HFFc6 (cell line): ENCODE data around the gene TANGO2. TPM values are rescaled to one million over a fixed set of nuclear protein-coding genes. Genes with fewer than 3 reads are reported as not detected.

Experiments used
- DNase-seq: peaks from one replicate; pipeline ENCODE4 v3.0.0-alpha.2; 2018
- H3K27ac Mint-ChIP-seq: 2 replicates; pipeline ENCODE4 v1.8.0; 2020; ENCODE audit warnings: mild to moderate bottlenecking, mixed read lengths
- H3K27me3 Mint-ChIP-seq: 2 replicates; pipeline ENCODE4 v1.8.0; 2021; ENCODE audit warnings: mild to moderate bottlenecking, moderate library complexity, mixed read lengths; ENCODE audit not compliant: insufficient read depth
- H3K36me3 Mint-ChIP-seq: 2 replicates; pipeline ENCODE4 v1.8.0; 2021; ENCODE audit warnings: low read depth, mixed read lengths
- H3K4me1 Mint-ChIP-seq: 2 replicates; pipeline ENCODE4 v1.8.0; 2020; ENCODE audit warnings: low read depth, mixed read lengths
- H3K4me3 Mint-ChIP-seq: 2 replicates; pipeline ENCODE4 v1.8.0; 2020; ENCODE audit warnings: mild to moderate bottlenecking, moderate library complexity, mixed read lengths
- H3K9me3 Mint-ChIP-seq: 2 replicates; pipeline ENCODE4 v1.8.0; 2020; ENCODE audit warnings: mild to moderate bottlenecking, mixed read lengths
- total RNA-seq, 6 experiments: library from RNA; stranded (reverse); fragmentation: NEBNext Ultra II Directional; extraction: Animal tissue kit (Norgen Biotek cat#: 25700); gene quantifications; 2 replicates in 1 of 6; 3 replicates in 5 of 6; pipeline ENCODE4 v1.2.3, GENCODE V29; 2021
- TF ChIP-seq, protein P1 (sequence below): fragments of 200-600 bp; sonication (generic); IDR thresholded peaks from 2 replicates; pipeline ENCODE4 v1.5.0; 2021; ENCODE audit warnings: antibody characterized with exemption, mild to moderate bottlenecking

The TANGO2 gene
- total RNA-seq, 6 experiments from 2014 or later = 28.5 to 38.0 (median 34.9) TPM

- no peaks in the 10 kb centered on the region; the same call in 1 of the 2 replicates for H3K27me3 Mint-ChIP-seq
- H3K36me3 Mint-ChIP-seq = peaks cover 61% of the 10 kb centered on the region
- H3K9me3 Mint-ChIP-seq = no peaks in the 10 kb centered on the region
Observed at GRCh38 chr22:20089977-20090729, 69.2 kb downstream of the TANGO2 start.

DNA sequence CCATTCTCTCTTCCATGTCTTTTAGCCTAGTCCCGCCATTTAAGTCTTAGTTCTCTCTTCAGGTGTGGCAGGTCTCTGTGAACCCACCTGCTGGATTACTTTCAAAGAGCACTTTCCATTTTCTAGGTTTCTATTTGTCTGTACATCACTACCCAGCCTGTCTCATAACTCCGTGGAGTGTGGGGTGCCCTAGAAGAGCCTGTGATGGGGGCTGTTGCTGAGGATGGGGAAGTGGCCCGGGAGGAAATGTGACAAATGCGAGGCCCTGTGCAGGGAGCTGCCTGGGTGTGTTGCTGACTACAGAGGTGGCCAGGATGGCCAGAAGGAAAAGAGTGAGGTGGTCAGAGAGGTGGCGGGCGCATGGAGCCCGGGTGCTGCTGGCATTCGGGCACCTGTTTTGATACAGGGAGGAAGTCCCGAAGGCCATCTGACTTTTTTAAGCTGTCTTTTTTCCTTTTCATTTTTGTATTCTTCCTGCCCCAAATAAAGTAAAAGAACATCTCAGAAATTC is 69.9 kb downstream of the TANGO2 start:
- H3K9me3 Mint-ChIP-seq = no peaks in the 10 kb centered on the region
- H3K4me1 Mint-ChIP-seq = peaks cover 19% of the 10 kb centered on the region
- peak overlapping the region; percentile 59 for H3K27ac Mint-ChIP-seq
- TF ChIP-seq, protein P1, sequence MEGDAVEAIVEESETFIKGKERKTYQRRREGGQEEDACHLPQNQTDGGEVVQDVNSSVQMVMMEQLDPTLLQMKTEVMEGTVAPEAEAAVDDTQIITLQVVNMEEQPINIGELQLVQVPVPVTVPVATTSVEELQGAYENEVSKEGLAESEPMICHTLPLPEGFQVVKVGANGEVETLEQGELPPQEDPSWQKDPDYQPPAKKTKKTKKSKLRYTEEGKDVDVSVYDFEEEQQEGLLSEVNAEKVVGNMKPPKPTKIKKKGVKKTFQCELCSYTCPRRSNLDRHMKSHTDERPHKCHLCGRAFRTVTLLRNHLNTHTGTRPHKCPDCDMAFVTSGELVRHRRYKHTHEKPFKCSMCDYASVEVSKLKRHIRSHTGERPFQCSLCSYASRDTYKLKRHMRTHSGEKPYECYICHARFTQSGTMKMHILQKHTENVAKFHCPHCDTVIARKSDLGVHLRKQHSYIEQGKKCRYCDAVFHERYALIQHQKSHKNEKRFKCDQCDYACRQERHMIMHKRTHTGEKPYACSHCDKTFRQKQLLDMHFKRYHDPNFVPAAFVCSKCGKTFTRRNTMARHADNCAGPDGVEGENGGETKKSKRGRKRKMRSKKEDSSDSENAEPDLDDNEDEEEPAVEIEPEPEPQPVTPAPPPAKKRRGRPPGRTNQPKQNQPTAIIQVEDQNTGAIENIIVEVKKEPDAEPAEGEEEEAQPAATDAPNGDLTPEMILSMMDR = no peak
- H3K27me3 Mint-ChIP-seq = no peaks in the 10 kb centered on the region; the same call in 1 of the 2 replicates
- peaks cover 64% of the 10 kb centered on the region for H3K36me3 Mint-ChIP-seq
- no peak for DNase-seq
- H3K4me3 Mint-ChIP-seq = no peak overlapping the region

More at GRCh38 chr22:20089977-20090729, 69.2 kb downstream of the TANGO2 start:
- DNase-seq = peak; percentile 54
- Mint-ChIP-seq H3K27ac (peak overlapping the region; percentile 59), H3K4me3 (no peak overlapping the region), H3K4me1 (peaks cover 19% of the 10 kb centered on the region)
- TF ChIP-seq, protein P1 = no peak

DNA sequence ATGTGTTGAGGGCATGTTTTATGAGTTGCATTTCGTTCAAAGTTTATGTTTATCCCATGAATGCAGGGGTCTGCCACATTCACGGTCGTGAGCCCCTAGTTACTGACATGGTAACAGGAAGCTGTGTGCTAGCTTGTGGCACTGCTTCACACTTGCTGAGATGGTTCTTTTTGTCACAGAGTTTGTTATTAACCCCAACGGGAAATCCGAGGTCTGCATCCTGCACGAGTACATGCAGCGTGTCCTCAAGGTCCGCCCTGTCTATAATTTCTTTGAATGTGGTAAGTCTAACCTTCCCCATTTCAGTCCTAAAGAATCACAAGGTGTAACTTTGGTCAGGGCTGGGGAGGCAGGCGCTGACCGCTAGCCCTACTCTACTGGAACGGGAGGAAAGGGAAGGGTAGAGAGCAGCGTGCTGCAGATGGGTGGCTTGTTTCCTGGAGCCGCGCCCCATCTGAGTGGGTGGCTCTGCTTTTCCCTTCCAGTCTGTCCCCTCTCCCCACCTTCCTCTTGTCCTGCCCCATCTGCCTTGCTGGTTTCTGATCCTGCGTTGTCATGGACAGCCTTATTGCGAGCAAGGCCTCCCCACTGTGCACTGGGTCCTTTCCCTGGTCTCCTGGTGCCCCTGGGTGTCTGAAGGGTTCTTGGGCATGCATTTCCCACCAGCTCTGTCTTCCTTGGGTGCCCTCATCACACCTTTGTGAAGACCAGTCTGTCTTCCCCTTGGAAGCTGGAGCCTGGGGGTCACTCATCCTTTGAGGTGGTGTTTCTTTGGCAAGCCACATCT is 71.0 kb downstream of the TANGO2 start:
- H3K27ac Mint-ChIP-seq = no peak overlapping the region; the same call in 1 of the 2 replicates
- H3K36me3 Mint-ChIP-seq = peaks cover 66% of the 10 kb centered on the region
- TF ChIP-seq, protein P1 = no peak
- no peak overlapping the region for H3K4me3 Mint-ChIP-seq
- no peaks in the 10 kb centered on the region for H3K9me3 Mint-ChIP-seq
- H3K27me3 Mint-ChIP-seq = no peaks in the 10 kb centered on the region; the same call in 1 of the 2 replicates
- H3K4me1 Mint-ChIP-seq = peaks cover 19% of the 10 kb centered on the region
- no peak for DNase-seq

- DNase-seq = no peak
- TF ChIP-seq, protein P1 = no peak
Observed at GRCh38 chr22:20092477-20092854, 71.6 kb downstream of the TANGO2 start.

DNA sequence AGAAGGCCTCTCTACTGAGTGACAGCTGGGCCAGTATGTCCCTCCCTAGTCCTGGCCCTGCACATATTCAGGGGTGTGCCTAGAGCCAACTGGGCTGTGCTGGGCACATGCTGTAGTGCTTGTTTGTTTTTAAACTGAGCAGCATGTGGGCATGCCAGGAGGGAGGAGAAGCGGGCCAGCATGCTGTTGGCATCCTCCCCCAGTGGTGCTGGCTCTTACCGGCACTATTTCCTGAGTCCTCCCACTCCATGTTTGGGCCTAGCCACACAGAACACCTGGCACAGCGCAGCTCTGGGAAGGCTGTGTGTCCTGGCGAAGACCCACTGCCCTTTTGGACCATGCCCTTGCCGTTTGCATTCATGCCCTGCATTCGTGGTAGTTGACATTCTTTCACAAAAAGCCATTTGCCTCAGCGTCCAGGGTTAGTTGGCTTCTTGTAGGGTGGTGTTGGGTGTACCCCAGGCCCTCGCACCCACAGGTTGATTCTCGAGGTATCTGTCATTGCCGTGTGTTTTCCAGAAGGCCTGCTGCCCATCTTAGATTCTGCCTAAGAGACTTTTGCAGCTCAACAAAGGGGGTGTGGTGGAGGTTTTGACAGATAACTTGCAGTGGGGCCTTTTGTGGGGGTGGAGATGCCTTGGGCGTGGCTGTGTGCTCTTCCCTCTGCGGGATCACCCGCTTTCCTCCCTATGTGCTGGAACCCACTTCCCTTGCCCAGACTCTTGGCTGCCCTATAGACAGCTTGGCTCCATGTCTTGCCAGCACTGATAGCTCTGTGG is 72.7 kb downstream of the TANGO2 start:
- H3K9me3 Mint-ChIP-seq = no peaks in the 10 kb centered on the region
- no peak overlapping the region for H3K4me3 Mint-ChIP-seq
- H3K27ac Mint-ChIP-seq = no peak overlapping the region
- peaks cover 66% of the 10 kb centered on the region for H3K36me3 Mint-ChIP-seq
- no peak for DNase-seq
- peaks cover 19% of the 10 kb centered on the region for H3K4me1 Mint-ChIP-seq
- H3K27me3 Mint-ChIP-seq = no peaks in the 10 kb centered on the region; the same call in 1 of the 2 replicates
- TF ChIP-seq, protein P1 = no peak

More at GRCh38 chr22:20092477-20092854, 71.6 kb downstream of the TANGO2 start:
- Mint-ChIP-seq H3K4me1 (peaks cover 19% of the 10 kb centered on the region), H3K27me3 (no peaks in the 10 kb centered on the region; the same call in 1 of the 2 replicates), H3K9me3 (no peaks in the 10 kb centered on the region), H3K36me3 (peaks cover 65% of the 10 kb centered on the region), H3K4me3 (no peak overlapping the region), H3K27ac (no peak overlapping the region; the same call in 1 of the 2 replicates)
